ENCODE results near the gene GATAD2B. TPM values are rescaled to one million over a fixed set of nuclear protein-coding genes. Genes with fewer than 3 reads are reported as not detected.

The GATAD2B gene
- total and polyA plus RNA-seq, 2 of the 4 experiments (the other 2 are of a cell fraction), result 3.8 to 6.2 TPM

- POLR2A ChIA-PET (ENCODE audit: unreplicated experiment), result no interaction called here
- no peak for ATAC-seq (ENCODE audit: low read depth)
- no peak overlapping the region for H3K4me3 ChIP-seq (ENCODE audit: insufficient read depth, low read depth, low read length)
Measured at GRCh38 chr1:153768316-153769181, 154.2 kb downstream of the GATAD2B start.

More at GRCh38 chr1:153768316-153769181, 154.2 kb downstream of the GATAD2B start:
- no CpG with 5 or more reads among the region's 4 CpGs for WGBS, 2 experiments (ENCODE audit: extremely low coverage in 2 of 2, insufficient read length in 1 of 2)
- BruUV-seq (replicated peaks), result no TSS peak
- Histone ChIP-seq H3K23ac (ENCODE audit: low read depth, low read length) (no peak overlapping the region), H2AFZ (replicated peaks; ENCODE audit: low read length, poor library complexity) (no peak overlapping the region), H3K27me3 (ENCODE audit: control insufficient read depth, insufficient read depth, low read length) (no peaks in the 10 kb centered on the region), H3K9me1 (ENCODE audit: insufficient read depth, low read length) (peaks cover 4% of the 10 kb centered on the region; the same call in 1 of the 2 replicates), H3K27ac (ENCODE audit: insufficient read depth, low read length) (no peak overlapping the region), H4K5ac (ENCODE audit: low read depth, low read length) (no peak overlapping the region), H3K4me1 (ENCODE audit: control insufficient read depth, insufficient read depth, low read length) (no peaks in the 10 kb centered on the region), H3K14ac (replicated peaks; ENCODE audit: low read depth, low read length) (no peak overlapping the region), H3K4ac (ENCODE audit: low read depth, low read length) (no peak overlapping the region), H3K18ac (ENCODE audit: low read depth, low read length) (no peak overlapping the region), H3K79me1 (ENCODE audit: low read depth in 1 of 2, low read length in 2 of 2) (no peaks in the 10 kb centered on the region; a peak in 1 of 4 replicates), H2BK20ac (ENCODE audit: low read depth, low read length) (no peak overlapping the region), H2AK5ac (ENCODE audit: low read depth, low read length) (no peak overlapping the region), H3K36me3 (ENCODE audit: control insufficient read depth, insufficient read depth, low read length) (peaks cover 75% of the 10 kb centered on the region), H3K9ac (ENCODE audit: low read depth, low read length) (no peak overlapping the region), H2BK5ac (ENCODE audit: low read depth, low read length, poor library complexity, severe bottlenecking) (no peak overlapping the region), H4K91ac (ENCODE audit: insufficient read depth, low read depth, low read length) (no peak overlapping the region), H3K4me2 (ENCODE audit: low read depth, low read length) (no peak overlapping the region), H2BK120ac (ENCODE audit: low read depth, low read length) (no peak overlapping the region), H2AK9ac (replicated peaks; ENCODE audit: low read depth, low read length, poor library complexity) (no peak overlapping the region), H4K8ac (ENCODE audit: low read depth in 2 of 2, low read length in 2 of 2) (no peak overlapping the region), H3K9me3 (ENCODE audit: control insufficient read depth, insufficient read depth, low read length) (no peaks in the 10 kb centered on the region), H3K56ac (ENCODE audit: extremely low read depth, insufficient read depth, low read length) (no peak overlapping the region), H2BK15ac (ENCODE audit: low read depth, low read length) (no peak overlapping the region), H4K20me1 (ENCODE audit: insufficient read depth, low read length) (no peaks in the 10 kb centered on the region)
- no peak for TF ChIP-seq MXI1 (IDR thresholded peaks at IDR 0.05; ENCODE audit: borderline replicate concordance, low read depth, low read length)
- no peak for TF ChIP-seq RAD21 (IDR thresholded peaks at IDR 0.05; ENCODE audit: low read length)
- TF ChIP-seq MAFK (IDR thresholded peaks at IDR 0.05; ENCODE audit: low read depth, low read length), result no peak
- no peak for TF ChIP-seq MAZ (IDR thresholded peaks at IDR 0.05; ENCODE audit: borderline replicate concordance, low read depth, low read length)
- no peak for TF ChIP-seq CEBPB (IDR thresholded peaks at IDR 0.05; ENCODE audit: low read depth, low read length)
- no peak for TF ChIP-seq SMC3 (IDR thresholded peaks at IDR 0.05; ENCODE audit: low read depth, low read length)
- no peak for TF ChIP-seq RFX5 (IDR thresholded peaks at IDR 0.05; ENCODE audit: low read depth, low read length)
- TF ChIP-seq, protein P1, sequence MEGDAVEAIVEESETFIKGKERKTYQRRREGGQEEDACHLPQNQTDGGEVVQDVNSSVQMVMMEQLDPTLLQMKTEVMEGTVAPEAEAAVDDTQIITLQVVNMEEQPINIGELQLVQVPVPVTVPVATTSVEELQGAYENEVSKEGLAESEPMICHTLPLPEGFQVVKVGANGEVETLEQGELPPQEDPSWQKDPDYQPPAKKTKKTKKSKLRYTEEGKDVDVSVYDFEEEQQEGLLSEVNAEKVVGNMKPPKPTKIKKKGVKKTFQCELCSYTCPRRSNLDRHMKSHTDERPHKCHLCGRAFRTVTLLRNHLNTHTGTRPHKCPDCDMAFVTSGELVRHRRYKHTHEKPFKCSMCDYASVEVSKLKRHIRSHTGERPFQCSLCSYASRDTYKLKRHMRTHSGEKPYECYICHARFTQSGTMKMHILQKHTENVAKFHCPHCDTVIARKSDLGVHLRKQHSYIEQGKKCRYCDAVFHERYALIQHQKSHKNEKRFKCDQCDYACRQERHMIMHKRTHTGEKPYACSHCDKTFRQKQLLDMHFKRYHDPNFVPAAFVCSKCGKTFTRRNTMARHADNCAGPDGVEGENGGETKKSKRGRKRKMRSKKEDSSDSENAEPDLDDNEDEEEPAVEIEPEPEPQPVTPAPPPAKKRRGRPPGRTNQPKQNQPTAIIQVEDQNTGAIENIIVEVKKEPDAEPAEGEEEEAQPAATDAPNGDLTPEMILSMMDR (conservative IDR thresholded peaks at IDR 0.05; ENCODE audit: low read depth, low read length), result no peak
- no peak for TF ChIP-seq ELK1 (IDR thresholded peaks at IDR 0.05; ENCODE audit: borderline replicate concordance, low read depth, low read length)
- no peak for TF ChIP-seq NFE2L2 (IDR thresholded peaks at IDR 0.05; ENCODE audit: low read depth, low read length)
- TF ChIP-seq RCOR1 (IDR thresholded peaks at IDR 0.05; ENCODE audit: insufficient replicate concordance, low read length), result no peak
- TF ChIP-seq POLR2A (IDR thresholded peaks at IDR 0.05; ENCODE audit: low read depth, low read length), result no peak
- TF ChIP-seq USF2 (IDR thresholded peaks at IDR 0.05; ENCODE audit: low read depth, low read length), result no peak
- in situ Hi-C loops (cut with MboI; ENCODE audit: low sequenced_read_pairs), result no loop called here
- CTCF ChIA-PET, result no interaction called here
- intact Hi-C loops (cut with micrococcal nuclease), result no loop called here
- dilution Hi-C loops (cut with HindIII; ENCODE audit: low sequenced_read_pairs, unreplicated experiment), result no loop called here
- DNase-seq, result no peak
